Hepatocyte (in vitro differentiated cells): ENCODE data around the gene AFAP1. TPM values are rescaled to one million over a fixed set of nuclear protein-coding genes. Genes with fewer than 3 reads are reported as not detected.

Source experiments
- DNase-seq: peaks from one replicate; pipeline ENCODE4 v3.0.0-alpha.2; 2016; ENCODE audit warnings: low spot score
- H2AFZ ChIP-seq: fragments of 200-600 bp; sonication (generic); 2 replicates; pipeline ENCODE4 v1.6.0; 2016; ENCODE audit warnings: antibody characterized with exemption, mild to moderate bottlenecking
- H3K27ac ChIP-seq: fragments of 200-600 bp; sonication (generic); 2 replicates; pipeline ENCODE4 v1.5.1; 2016; ENCODE audit warnings: mild to moderate bottlenecking
- H3K27me3 ChIP-seq: fragments of 200-600 bp; sonication (generic); 2 replicates; pipeline ENCODE4 v1.6.1; 2016
- H3K36me3 ChIP-seq: fragments of 200-600 bp; sonication (generic); replicated peaks from 2 replicates; pipeline ENCODE4 v1.5.1; 2016; ENCODE audit warnings: low read depth; ENCODE audit not compliant: insufficient read depth
- H3K4me1 ChIP-seq: fragments of 200-600 bp; sonication (generic); 2 replicates; pipeline ENCODE4 v1.5.1; 2016; ENCODE audit warnings: mild to moderate bottlenecking, moderate library complexity; ENCODE audit not compliant: insufficient read depth
- H3K4me2 ChIP-seq: fragments of 200-600 bp; sonication (generic); 2 replicates; pipeline ENCODE4 v1.6.0; 2016
- H3K4me3 ChIP-seq: fragments of 200-600 bp; sonication (generic); 2 replicates; pipeline ENCODE4 v1.5.1; 2016; ENCODE audit warnings: mild to moderate bottlenecking
- H3K79me2 ChIP-seq: fragments of 200-600 bp; sonication (generic); 2 replicates; pipeline ENCODE4 v1.6.0; 2017; ENCODE audit warnings: mild to moderate bottlenecking
- H3K9me2 ChIP-seq: fragments of 200-600 bp; sonication (generic); replicated peaks from 2 replicates; pipeline ENCODE4 v1.6.0; 2017; ENCODE audit warnings: mild to moderate bottlenecking; ENCODE audit not compliant: insufficient read depth
- H3K9me3 ChIP-seq: fragments of 200-600 bp; sonication (generic); 2 replicates; pipeline ENCODE4 v1.5.1; 2016; ENCODE audit warnings: low read depth, mild to moderate bottlenecking
- H4K20me1 ChIP-seq: fragments of 200-600 bp; sonication (generic); 2 replicates; pipeline ENCODE4 v1.6.0; 2016; ENCODE audit warnings: mild to moderate bottlenecking; ENCODE audit not compliant: insufficient read depth, poor library complexity, severe bottlenecking
- EZH2 ChIP-seq: fragments of 200-600 bp; sonication (generic); IDR thresholded peaks from 2 replicates; pipeline ENCODE4 v1.6.1; 2016; ENCODE audit warnings: antibody characterized with exemption, mild to moderate bottlenecking, borderline replicate concordance
- EZH2phosphoT487 ChIP-seq: fragments of 200-600 bp; sonication (generic); IDR thresholded peaks from one replicate; pipeline ENCODE4 v1.6.1; 2018; ENCODE audit warnings: antibody characterized with exemption, mild to moderate bottlenecking, low read depth, moderate library complexity; ENCODE audit not compliant: unreplicated experiment, severe bottlenecking
- WGBS: methylation state at CpG from one replicate; pipeline ENCODE4 v1.1.6; 2016; ENCODE audit warnings: low lambda C conversion rate; ENCODE audit errors: missing lambda C conversion rate; 5-methylcytosine and 5-hydroxymethylcytosine counted together
- polyA plus RNA-seq: library from polyadenylated mRNA; unstranded; fragments of >200 nt; fragmentation: Nextera tagmentation; extraction: Ambion mirVana; gene quantifications from 2 replicates; pipeline ENCODE4 v1.2.1, GENCODE V29; 2016
- total RNA-seq: library from RNA; depleted of rRNA; stranded (reverse); fragments of >200 nt; gene quantifications from 2 replicates; pipeline ENCODE4 v1.2.3, GENCODE V29; 2014
- TF ChIP-seq, protein P1 (sequence below): fragments of 200-600 bp; sonication (generic); IDR thresholded peaks from 2 replicates; pipeline ENCODE4 v1.5.1; 2016; ENCODE audit warnings: antibody characterized with exemption, mild to moderate bottlenecking; ENCODE audit not compliant: poor library complexity

AFAP1 gene
- total and polyA plus RNA-seq, 2 experiments from 2014 or later: 9.3 to 16.2 TPM

DNA sequence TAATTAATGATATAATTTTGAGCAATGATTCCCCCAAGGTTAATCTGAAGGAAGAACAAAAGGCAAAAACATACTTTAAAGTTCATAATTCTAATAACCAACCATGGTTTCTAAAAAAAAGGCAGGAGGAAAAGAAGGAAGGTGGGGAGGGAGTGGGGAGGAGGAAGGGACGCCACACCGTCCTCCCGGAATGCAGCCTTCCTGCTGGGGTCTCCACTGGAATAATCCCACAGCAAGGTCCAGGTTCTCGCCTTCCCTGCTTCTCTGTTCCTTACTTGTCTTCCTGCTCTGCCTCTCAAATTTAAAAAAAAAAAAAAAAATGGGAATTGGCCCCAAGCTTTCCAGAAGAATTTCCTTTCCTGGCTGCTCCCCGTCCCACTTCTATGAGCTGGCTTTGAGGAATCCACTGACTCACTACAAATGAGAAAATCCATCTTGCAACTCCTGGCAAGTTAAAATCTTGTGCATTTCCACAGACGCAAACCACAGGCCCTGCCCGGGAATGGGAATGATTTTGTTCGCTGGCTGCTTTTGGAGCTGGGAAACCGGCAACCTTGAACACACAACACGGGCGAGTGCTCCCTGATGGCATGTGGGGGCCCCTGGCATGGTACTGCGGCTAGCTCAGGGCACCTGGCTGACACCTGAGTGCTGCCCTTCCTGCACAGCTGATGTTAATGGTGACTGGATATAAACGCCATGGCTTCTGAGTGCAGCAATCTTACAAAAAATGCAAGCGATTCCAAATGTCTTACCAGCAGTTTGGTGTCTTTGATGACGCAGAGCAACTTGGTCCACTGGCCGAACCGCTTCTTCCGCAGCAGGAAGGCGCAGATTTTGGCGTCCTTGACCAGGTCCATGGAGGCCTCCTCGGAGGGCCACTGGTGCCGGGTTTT lies 97.0 kb downstream of the AFAP1 start:
- peak; percentile 65 for DNase-seq
- TF ChIP-seq EZH2phosphoT487 (no peak), EZH2 (no peak)
- TF ChIP-seq, protein P1, sequence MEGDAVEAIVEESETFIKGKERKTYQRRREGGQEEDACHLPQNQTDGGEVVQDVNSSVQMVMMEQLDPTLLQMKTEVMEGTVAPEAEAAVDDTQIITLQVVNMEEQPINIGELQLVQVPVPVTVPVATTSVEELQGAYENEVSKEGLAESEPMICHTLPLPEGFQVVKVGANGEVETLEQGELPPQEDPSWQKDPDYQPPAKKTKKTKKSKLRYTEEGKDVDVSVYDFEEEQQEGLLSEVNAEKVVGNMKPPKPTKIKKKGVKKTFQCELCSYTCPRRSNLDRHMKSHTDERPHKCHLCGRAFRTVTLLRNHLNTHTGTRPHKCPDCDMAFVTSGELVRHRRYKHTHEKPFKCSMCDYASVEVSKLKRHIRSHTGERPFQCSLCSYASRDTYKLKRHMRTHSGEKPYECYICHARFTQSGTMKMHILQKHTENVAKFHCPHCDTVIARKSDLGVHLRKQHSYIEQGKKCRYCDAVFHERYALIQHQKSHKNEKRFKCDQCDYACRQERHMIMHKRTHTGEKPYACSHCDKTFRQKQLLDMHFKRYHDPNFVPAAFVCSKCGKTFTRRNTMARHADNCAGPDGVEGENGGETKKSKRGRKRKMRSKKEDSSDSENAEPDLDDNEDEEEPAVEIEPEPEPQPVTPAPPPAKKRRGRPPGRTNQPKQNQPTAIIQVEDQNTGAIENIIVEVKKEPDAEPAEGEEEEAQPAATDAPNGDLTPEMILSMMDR: no peak
- Histone ChIP-seq H3K9me3 (no peaks in the 10 kb centered on the region), H3K9me2 (no peaks in the 10 kb centered on the region), H3K4me3 (no peak overlapping the region), H4K20me1 (no peaks in the 10 kb centered on the region), H3K4me1 (no peaks in the 10 kb centered on the region), H3K79me2 (peaks cover 6% of the 10 kb centered on the region), H2AFZ (no peak overlapping the region), H3K36me3 (no peaks in the 10 kb centered on the region), H3K27me3 (no peaks in the 10 kb centered on the region), H3K27ac (peak overlapping the region; percentile 73), H3K4me2 (no peak overlapping the region)
- 82% methylated on average over 20 of the region's 22 CpGs for WGBS

DNA sequence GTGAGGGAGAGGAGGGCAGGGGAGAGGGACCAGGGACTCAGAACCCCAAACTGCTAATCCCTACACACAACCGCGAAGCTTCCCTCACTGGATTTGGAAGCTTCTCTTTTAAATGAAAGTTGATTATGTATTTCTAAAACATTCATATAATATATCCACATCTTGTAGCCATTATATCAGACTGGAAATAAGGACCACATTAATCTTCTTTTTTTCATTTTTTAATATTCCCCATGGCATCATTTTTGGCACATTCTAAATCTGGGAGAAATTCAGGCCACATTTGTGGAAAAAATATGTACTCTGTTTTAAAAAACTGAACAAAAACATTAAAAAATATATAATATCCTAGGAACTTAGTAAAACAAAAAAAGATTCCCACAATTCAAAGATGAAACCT lies 97.8 kb downstream of the AFAP1 start:
- Histone ChIP-seq H3K9me3 (no peaks in the 10 kb centered on the region), H3K4me1 (no peaks in the 10 kb centered on the region), H3K27ac (no peak overlapping the region), H3K27me3 (no peaks in the 10 kb centered on the region), H2AFZ (no peak overlapping the region), H3K4me2 (no peak overlapping the region), H3K9me2 (no peaks in the 10 kb centered on the region), H3K4me3 (no peak overlapping the region), H3K36me3 (no peaks in the 10 kb centered on the region), H3K79me2 (peaks cover 3% of the 10 kb centered on the region), H4K20me1 (no peaks in the 10 kb centered on the region)
- no peak for DNase-seq
- WGBS: 85% methylated on average over 2 of the region's 2 CpGs
- TF ChIP-seq EZH2phosphoT487 (no peak), EZH2 (no peak)
- TF ChIP-seq, protein P1: no peak

DNA sequence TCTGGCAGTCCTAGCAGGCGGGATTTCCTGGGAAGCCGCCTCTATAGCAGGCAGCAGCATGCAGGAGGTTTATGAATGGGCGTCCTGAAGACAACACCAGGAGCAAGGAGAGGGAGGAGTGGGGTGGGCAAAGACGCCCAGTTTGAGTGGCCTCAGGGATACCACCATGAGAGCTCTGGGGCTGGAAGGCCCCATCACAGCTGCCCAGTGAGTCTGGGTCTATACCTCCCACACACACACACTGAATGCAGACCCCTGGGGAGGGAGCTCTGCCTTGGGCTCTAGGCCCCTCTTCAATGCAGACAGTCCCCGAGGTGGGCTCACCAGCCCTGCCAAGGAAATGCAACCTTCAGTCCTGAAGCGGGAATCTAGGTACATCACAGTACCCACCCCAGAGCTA lies 98.6 kb downstream of the AFAP1 start:
- no peak for DNase-seq
- no peaks in the 10 kb centered on the region for H3K27me3 ChIP-seq
- no peaks in the 10 kb centered on the region for H3K4me1 ChIP-seq
- no peak overlapping the region for H3K27ac ChIP-seq
- WGBS: 86% methylated on average over 6 of the region's 6 CpGs
- H3K9me3 ChIP-seq: no peaks in the 10 kb centered on the region
- peaks cover 3% of the 10 kb centered on the region for H3K79me2 ChIP-seq
- no peak overlapping the region for H2AFZ ChIP-seq
- H3K4me3 ChIP-seq: no peak overlapping the region
- H3K9me2 ChIP-seq: no peaks in the 10 kb centered on the region
- no peaks in the 10 kb centered on the region for H4K20me1 ChIP-seq
- TF ChIP-seq, protein P1: no peak
- no peak for TF ChIP-seq EZH2phosphoT487
- TF ChIP-seq EZH2: no peak
- H3K4me2 ChIP-seq: no peak overlapping the region
- no peaks in the 10 kb centered on the region for H3K36me3 ChIP-seq
